Lower lobe of right lung (tissue), 2 donors: ENCODE measurements around the gene SORCS2. TPM values are rescaled to one million over a fixed set of nuclear protein-coding genes. Genes with fewer than 3 reads are reported as not detected.

ENCODE experiments used
- ATAC-seq, 2 donors: fragments of 200-7000 bp; cut with Tn5 transposase; one replicate each; pipeline ENCODE4 v1.9.1; 2020 to 2022; ENCODE audit warnings: mild to moderate bottlenecking in 2 of 2, moderate library complexity in 2 of 2
- DNase-seq: peaks from one replicate; pipeline ENCODE4 v3.0.0-alpha.2; 2020
- H3K27ac ChIP-seq: fragments of 200-600 bp; one replicate; pipeline ENCODE4 v1.8.0; 2022
- H3K27me3 ChIP-seq: fragments of 200-600 bp; one replicate; pipeline ENCODE4 v1.8.0; 2022; ENCODE audit warnings: low read depth
- H3K36me3 ChIP-seq: fragments of 200-600 bp; one replicate; pipeline ENCODE4 v1.8.0; 2022; ENCODE audit warnings: mild to moderate bottlenecking
- H3K4me1 ChIP-seq: fragments of 200-600 bp; one replicate; pipeline ENCODE4 v1.8.0; 2022
- H3K4me3 ChIP-seq: fragments of 200-600 bp; one replicate; pipeline ENCODE4 v1.8.0; 2022; ENCODE audit warnings: mild to moderate bottlenecking
- H3K9me3 ChIP-seq: fragments of 200-600 bp; one replicate; pipeline ENCODE4 v1.8.0; 2022
- CTCF ChIP-seq: fragments of 200-600 bp; IDR thresholded peaks from one replicate; pipeline ENCODE4 v1.8.0; 2022; ENCODE audit warnings: antibody characterized with exemption, mild to moderate bottlenecking
- intact Hi-C: fragments of 100-400 bp; cut with DNase I; formaldehyde crosslinking; loops from one replicate; pipeline ENCODE4 v1.11.0; 2022
- total RNA-seq: library from RNA; stranded (reverse); fragmentation: NEBNext Ultra II Directional; extraction: Animal tissue kit (Norgen Biotek cat#: 25700); gene quantifications from one replicate; pipeline ENCODE4 v1.2.1, GENCODE V29; 2021
- donor health status: DM: no; HTN: yes; CAD: no; lungs with severe emphysema.

Gene SORCS2
- total RNA-seq, 1 donor from 2014 or later = 5.8 TPM

GRCh38 chr4:7296661-7297335 lies 104.5 kb downstream of the SORCS2 start:
- H3K4me3 ChIP-seq = no peak overlapping the region
- H3K9me3 ChIP-seq = no peaks in the 10 kb centered on the region
- H3K27me3 ChIP-seq = peaks cover 4% of the 10 kb centered on the region
- H3K36me3 ChIP-seq = no peaks in the 10 kb centered on the region
- ATAC-seq (no peak), DNase-seq (no peak)
- intact Hi-C loops = no loop called here
- TF ChIP-seq CTCF = no peak
- H3K4me1 ChIP-seq = peaks cover 7% of the 10 kb centered on the region
- no peak overlapping the region for H3K27ac ChIP-seq

- intact Hi-C loops = no loop called here
- Histone ChIP-seq H3K36me3 (no peaks in the 10 kb centered on the region), H3K4me3 (no peak overlapping the region), H3K27me3 (peaks cover 4% of the 10 kb centered on the region), H3K4me1 (peaks cover 7% of the 10 kb centered on the region), H3K27ac (no peak overlapping the region), H3K9me3 (no peaks in the 10 kb centered on the region)
- ATAC-seq (no peak), DNase-seq (no peak)
- TF ChIP-seq CTCF = no peak
Observed at GRCh38 chr4:7297374-7297773, 105.0 kb downstream of the SORCS2 start.

GRCh38 chr4:7297881-7298280 lies 105.5 kb downstream of the SORCS2 start:
- Histone ChIP-seq H3K27me3 (peaks cover 4% of the 10 kb centered on the region), H3K27ac (no peak overlapping the region), H3K4me3 (no peak overlapping the region), H3K4me1 (peaks cover 7% of the 10 kb centered on the region), H3K36me3 (no peaks in the 10 kb centered on the region), H3K9me3 (no peaks in the 10 kb centered on the region)
- intact Hi-C loops = no loop called here
- no peak for DNase-seq
- no peak for TF ChIP-seq CTCF
- ATAC-seq = no peak

GRCh38 chr4:7298619-7299009 lies 106.3 kb downstream of the SORCS2 start:
- DNase-seq (no peak), ATAC-seq (no peak)
- Histone ChIP-seq H3K27me3 (peaks cover 4% of the 10 kb centered on the region), H3K4me3 (no peak overlapping the region), H3K4me1 (peaks cover 7% of the 10 kb centered on the region), H3K9me3 (no peaks in the 10 kb centered on the region), H3K27ac (no peak overlapping the region), H3K36me3 (no peaks in the 10 kb centered on the region)
- intact Hi-C loops = no loop called here
- TF ChIP-seq CTCF = no peak

GRCh38 chr4:7299010-7299907 lies 106.9 kb downstream of the SORCS2 start:
- H3K4me3 ChIP-seq = no peak overlapping the region
- DNase-seq (no peak), ATAC-seq (no peak)
- no peak overlapping the region for H3K27ac ChIP-seq
- TF ChIP-seq CTCF = no peak
- H3K27me3 ChIP-seq = peaks cover 4% of the 10 kb centered on the region
- H3K36me3 ChIP-seq = no peaks in the 10 kb centered on the region
- H3K4me1 ChIP-seq = peaks cover 7% of the 10 kb centered on the region
- H3K9me3 ChIP-seq = no peaks in the 10 kb centered on the region
- intact Hi-C loops = no loop called here
